Esophagus squamous epithelium (tissue), 4 donors: Measurements from ENCODE around the gene DOCK1.

Source experiments
- POLR2A ChIP-seq, 4 donors: fragments of 450-650 bp; IDR thresholded peaks; one replicate each; pipeline ENCODE4 v1.6.1; 2017; ENCODE audit warnings: antibody characterized with exemption in 4 of 4, mild to moderate bottlenecking in 4 of 4, moderate library complexity in 3 of 4
- TF ChIP-seq, protein P1 (sequence below), 6 experiments: fragments of 450-650 bp in 4 of 6; fragments of 200-600 bp in 2 of 6; sonication (generic) in 2 of 6; IDR thresholded peaks; one replicate each; pipeline ENCODE4 v1.5.1; 2016 to 2019; ENCODE audit warnings: antibody characterized with exemption in 6 of 6, mild to moderate bottlenecking in 4 of 6, moderate library complexity in 4 of 6

DNA sequence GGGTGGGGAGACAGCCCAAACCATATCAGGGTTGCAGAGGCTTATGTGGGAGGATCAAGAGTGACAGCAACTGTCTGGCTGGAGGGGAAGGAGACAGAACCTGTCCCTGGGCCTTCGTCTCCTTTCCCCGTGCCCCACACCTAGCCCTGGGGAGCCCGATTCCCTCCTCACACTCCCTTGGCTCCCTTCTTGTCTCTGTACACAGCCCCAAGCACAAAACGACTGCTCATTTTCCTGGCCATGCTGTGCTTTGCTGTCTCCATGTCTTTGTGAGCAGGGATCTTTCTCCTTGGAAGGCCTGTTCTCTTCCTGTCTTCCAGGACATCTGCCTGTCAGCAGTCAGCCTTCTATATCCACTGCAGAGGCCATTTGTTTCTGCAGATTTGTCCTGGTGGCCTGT lies 177.4 kb downstream of the DOCK1 start:
- no peak for TF ChIP-seq POLR2A (IDR thresholded peaks at IDR 0.05)
- TF ChIP-seq, protein P1, sequence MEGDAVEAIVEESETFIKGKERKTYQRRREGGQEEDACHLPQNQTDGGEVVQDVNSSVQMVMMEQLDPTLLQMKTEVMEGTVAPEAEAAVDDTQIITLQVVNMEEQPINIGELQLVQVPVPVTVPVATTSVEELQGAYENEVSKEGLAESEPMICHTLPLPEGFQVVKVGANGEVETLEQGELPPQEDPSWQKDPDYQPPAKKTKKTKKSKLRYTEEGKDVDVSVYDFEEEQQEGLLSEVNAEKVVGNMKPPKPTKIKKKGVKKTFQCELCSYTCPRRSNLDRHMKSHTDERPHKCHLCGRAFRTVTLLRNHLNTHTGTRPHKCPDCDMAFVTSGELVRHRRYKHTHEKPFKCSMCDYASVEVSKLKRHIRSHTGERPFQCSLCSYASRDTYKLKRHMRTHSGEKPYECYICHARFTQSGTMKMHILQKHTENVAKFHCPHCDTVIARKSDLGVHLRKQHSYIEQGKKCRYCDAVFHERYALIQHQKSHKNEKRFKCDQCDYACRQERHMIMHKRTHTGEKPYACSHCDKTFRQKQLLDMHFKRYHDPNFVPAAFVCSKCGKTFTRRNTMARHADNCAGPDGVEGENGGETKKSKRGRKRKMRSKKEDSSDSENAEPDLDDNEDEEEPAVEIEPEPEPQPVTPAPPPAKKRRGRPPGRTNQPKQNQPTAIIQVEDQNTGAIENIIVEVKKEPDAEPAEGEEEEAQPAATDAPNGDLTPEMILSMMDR (IDR thresholded peaks at IDR 0.05): no peak
